GM19372 (cell line): ENCODE results near the gene ERVMER34-1.

Experiments used
- ATAC-seq: cut with Tn5 transposase; IDR thresholded peaks from one replicate; pipeline ENCODE4 v1.9.1; 2021; ENCODE audit warnings: mild to moderate bottlenecking, low read depth, moderate library complexity; ENCODE audit not compliant: unreplicated experiment

Gene ERVMER34-1

DNA sequence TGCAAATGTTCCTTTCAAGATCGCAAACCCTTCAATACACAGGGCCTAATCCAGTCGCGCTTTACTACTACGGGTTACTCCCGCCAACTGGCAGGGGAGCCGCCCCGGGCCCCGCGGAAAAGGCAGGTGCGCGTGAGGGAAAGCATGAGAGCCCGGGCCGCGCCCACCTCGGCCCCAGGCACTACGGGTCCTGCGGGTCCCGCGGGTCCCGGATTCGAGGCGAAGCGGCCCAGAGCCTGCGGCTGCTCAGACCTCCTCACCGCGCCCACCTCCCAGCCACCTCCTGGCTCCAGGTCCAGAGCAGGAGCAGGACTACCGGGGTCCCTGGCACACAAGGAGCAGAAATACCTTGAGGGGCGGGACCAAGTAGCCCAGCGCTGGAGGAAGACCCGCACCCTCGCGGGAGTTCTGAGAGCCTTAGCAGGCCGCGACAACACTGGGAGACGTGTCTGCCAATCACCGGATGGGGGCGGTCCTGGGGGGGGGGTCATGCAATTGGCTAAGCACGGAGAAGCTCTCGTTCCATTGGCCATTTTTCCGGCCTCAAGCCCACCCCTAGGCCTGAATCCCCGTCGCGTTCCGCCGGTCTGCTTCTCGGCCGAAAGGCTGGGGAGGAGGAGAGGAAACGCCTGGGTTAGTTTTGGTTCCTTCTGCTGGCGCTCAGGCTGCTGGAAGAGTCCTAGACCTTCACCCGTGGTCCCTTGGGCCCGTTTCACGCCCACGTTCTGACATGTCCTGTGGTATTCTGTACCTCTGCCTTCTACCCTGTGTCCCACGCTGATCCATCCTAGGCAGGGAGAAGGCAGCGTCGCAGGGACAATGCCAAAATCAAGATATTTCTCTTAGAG lies 29.0 kb downstream of the ERVMER34-1 start:
- ATAC-seq = peak; percentile 94

DNA sequence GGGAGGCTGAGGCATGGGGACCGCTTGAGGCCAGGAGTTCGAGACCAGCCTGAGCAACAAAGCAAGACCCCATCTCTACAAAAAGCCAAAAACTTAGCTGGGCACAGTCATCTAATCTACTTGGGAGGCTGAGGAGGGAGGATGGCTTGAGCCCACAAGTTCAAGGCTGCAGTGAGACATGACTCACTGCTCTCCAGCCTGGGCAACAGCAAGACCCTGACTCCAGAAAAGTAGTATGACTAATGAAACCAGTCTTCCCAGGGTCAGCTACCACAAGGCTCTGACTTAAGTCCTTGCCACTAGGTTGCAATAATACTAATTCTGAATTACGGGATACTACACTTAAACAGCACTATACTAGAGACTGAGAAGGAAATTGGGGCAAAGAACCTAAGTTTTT lies 33.1 kb downstream of the ERVMER34-1 start:
- no peak for ATAC-seq

DNA sequence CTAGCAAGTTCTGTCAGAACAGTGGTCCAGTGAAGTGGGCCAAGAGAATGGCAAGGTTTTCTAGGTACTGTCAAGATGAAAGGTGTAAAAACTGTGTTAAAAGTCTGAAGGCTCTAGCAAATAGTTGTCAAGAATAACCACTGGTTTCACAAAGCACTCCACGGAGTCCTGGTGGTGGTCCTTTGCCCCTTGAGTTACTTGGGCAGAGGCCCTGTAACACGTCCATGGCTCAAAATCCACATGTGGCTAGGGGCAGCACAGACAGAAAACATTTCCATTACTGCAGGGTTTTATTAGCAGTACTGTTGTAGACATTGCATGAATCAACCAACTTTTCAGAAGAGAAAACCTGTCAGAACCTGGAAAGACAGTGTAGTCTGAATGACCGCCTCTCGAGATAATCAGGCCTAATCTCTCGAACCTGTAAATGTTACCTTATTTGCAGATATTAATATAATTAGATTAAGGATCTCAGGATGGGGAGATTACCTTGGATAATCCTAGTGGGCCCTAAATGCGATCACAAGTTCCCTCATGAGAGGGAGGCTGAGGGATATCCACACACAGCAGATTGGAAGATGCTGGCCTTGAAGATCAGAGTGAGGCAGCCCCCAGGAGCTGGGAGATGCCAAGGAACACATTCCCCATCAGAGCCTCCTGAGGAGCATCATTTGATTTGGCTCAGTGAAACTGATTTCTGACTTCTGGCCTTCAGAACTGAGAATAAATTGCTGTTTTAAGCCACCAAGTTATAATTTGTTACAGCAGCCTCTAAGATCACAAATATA lies 34.7 kb downstream of the ERVMER34-1 start:
- ATAC-seq = no peak

DNA sequence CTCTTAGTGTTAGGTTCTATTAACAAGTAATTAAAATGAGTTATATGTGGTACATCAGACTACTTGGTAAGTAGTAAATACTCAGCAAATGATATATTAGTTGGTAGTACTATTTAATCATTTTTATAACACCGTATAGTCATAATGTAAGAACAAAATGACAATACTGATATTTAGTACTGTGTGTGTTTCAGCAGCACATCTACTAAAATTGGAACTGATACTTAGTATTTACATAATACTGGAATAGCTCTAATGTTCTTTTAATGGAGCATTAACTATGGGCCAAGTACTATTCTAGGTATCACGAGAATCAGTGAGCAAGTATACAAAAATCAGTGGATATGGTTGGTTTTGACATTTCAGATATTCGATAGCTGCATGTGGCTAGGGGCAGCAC lies 35.3 kb downstream of the ERVMER34-1 start:
- ATAC-seq = no peak

DNA sequence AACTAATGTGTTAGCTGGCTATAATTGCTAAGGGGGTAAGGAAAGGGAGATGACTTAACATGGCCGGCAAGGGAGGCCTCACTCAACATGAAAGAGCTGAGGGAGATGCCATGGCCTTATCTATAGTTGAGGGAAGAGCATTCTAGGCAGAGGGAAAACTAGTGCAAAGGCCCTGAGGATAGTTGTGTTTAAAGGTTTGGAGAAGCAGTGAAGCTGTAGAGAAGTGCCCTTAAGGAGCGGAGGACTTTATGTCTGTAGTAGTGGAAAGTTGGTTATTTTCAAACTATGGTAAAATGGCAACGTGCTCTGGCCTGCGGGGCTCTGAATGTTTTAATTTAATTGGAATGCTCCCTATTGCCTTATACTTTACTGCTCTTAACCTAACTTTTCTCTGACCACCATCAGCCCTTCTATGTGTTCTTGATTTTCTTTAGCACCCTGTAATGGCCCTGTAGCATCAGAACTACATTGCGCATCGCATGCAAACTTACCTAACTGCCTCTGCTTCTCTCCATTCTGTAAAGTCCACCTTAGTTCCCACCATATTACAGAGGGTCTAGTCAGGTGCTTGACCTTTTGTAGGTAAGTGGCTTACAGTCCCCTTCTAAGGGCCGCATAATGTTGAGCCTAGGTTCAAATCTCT lies 35.8 kb downstream of the ERVMER34-1 start:
- no peak for ATAC-seq

DNA sequence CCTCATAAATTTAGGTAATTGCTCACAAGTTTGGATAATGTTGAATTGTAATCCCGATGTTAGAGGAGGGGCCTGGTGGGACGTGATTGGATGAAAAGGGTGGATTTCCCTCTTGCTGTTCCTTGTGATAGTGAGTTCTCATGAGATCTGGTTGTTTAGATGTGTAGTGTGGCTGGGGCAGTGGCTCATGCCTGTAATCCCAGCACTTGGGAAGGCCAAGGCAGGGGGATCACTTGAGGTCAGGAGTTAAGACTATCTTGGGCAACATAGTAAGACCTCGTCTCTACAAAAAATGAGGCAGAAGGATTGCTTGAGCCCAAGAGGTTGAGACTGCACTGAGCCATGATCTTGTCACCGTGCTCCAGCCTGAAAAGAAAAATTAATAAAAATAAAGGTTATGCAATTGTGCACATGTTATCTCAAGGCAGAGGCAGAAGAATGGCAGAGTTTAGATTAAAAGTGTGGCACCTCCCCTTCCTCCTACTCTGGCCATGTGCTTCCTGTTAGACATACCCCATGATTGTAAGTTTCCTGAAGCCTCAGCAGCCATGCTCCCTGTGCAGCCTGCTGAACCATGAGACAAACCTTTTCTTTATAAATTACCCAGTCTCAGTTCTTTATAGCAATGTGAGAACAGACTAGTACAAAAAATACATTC lies 36.5 kb downstream of the ERVMER34-1 start:
- no peak for ATAC-seq

DNA sequence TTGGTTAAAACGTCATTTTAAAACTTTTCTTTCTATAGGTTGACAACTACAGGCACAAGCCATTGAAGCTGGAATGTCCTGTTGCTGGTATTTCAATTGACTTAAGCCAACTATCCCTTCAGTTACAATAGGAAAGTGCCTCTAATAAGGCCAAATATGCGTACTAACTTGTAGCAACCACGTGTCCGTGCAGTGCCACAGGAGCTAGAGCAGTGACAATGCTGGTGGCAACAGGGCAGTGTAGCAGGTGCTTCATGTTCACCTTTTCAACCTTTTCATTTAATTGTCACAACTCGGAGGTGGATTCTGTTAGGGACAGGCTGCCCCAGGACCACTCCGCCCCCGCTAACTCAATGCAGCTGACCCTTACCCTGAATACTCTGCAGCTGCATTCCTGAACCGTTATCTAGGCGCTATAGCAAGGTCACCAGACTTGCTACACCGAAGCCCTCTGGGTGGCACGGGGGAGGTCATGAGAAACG lies 37.7 kb downstream of the ERVMER34-1 start:
- no peak for ATAC-seq

DNA sequence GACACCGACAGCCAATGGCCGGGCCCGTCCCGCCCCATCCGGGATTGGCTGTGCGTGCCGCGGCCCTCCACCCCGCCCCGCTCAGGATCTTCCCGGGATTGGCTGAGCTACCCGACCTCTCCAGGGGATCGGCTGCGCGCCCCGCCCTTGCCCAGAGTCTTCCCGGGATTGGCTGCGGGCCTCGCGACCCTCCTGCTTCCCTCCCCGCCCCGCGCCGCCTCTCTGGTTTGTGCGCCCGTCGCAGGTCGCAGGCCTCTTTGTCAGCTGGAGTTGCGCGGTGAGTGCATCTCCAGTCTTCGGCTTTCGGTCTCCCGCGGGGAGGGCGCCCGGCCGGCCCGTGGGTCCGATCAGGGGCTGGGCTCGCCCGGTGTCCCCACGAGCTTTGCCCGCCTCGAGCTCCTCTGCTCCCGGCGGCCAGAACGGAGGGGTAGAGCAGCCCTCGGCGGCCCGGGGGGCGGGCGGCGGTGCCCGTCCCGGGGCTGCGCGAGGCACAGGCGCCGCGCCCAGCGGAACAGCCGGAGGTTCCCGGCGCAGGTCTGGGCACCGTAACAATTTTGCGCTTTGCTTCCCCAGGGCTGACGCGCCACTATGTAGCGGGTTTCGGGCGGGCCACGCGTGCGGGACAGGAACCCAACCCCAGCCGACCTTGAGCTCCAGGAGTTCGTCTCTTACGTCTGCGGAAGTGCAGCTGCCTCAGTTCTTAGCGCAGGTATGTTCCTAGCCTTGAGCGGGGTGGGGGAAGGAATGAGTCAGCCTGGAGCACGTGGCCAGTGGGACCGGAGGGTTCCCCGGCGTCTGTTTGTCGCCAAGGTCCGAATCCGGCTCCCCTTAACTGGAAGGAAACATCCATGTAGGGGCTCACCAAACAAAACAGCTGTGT lies 38.7 kb downstream of the ERVMER34-1 start:
- ATAC-seq = peak; percentile 92

DNA sequence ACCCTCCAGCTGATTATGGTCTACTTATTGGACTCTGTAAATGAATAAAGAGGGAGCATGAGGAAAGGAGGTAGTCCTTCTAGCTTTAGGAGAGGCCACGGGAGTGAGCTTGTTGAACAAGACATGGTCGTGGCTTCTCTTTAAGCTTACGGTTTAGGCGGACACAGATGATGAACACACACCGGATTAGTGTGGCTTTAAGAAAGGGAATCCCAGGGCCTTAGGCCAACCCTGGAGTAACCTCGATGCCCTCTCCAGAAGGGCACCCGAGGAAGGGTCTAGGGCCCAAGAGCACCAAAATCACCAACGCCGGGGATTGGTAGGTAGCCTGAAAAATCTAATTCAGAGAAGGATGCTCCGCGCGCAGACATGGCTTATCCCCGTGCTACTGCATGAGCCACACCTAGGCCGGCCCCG lies 39.4 kb downstream of the ERVMER34-1 start:
- ATAC-seq = peak; percentile 9

DNA sequence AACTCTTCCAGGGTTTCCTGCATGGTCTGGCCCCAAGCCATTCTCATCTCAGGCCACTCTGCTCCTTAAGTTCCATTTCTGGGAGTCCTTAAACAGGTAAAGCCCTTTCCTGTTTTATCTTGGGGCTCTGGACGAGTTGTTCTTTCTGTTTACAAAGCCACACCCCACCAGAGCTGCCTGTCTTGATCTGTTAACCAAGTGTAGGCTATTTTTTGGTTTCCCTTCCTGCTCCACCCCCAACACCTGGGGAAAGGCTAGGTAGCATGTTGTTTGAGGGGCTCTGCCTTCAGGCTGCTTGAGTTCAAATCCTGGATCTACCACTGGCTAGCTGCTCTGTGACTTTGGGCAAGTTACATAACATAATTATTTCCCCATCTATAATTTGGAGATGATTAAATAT lies 40.0 kb downstream of the ERVMER34-1 start:
- ATAC-seq = no peak

DNA sequence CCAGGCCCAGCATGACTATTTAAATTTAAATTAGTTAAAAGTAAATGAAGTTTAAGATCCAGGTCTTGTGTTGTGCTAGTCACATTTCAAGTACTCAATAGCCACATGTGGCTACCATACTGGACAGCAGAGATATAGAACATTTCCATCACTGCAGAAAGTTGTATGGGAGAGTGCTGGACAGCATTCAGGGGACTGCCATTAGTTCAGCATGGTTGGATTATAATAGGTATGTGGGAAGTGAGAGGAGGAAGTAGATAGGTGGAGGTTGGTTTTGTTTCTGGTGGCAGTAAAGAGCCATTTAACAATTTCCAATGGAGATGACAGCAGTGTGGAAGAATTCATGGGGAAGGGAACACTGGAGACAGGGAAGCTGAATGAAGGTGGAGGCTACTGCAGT lies 42.1 kb downstream of the ERVMER34-1 start:
- no peak for ATAC-seq

DNA sequence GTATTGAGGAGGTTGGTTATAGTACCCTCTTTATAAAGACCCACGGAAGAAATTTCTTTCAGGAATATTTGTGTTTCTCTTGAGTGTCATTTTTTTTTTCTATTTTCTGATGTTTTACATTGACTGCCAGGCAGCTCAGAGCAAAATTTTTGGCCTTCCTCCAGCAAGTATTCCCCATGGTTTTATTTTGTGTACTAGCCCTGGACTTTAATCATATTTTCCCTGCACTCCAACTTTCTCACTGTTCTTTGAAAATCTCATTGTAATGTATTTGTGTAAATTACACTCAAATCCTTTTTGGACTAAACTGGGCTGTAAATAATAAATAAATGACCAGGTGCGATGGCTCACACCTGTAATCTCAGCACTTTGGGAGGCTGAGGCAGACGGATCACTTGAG lies 46.6 kb downstream of the ERVMER34-1 start:
- no peak for ATAC-seq

DNA sequence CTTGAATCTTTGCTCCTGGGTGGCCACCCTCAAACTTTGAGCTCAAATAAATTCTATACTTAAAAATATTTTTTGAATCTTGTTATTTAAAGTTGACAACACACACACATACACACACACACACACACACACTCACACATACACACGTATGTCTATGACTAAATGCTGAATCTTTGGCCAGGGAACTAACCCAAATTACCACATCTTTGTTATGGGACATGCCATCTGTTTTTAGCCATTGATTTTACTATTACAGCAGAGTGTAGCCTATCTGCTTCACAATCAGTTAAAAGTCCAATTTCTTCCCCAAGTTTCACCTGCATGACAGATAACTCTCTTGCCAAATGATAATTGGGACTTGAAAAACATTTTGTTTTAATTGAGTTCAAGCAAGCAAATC lies 47.1 kb downstream of the ERVMER34-1 start:
- no peak for ATAC-seq

DNA sequence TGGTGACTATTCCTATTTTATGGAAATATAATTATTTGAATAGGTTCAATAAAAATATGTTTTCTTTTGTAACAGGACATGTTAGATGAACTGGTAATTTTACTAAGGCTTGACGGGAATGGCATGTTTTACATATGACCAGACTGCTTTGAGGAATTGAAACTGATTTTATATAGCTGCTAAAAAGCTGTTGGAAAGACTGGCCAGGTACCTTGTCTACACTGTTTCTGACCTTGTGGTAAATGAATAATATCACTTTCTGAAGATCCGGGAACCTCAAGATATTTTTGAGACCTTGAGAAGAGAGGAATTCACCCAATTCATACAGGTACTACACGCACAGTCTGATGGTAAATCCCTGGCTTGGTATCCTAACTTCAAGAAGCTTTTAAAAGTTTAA lies 50.0 kb downstream of the ERVMER34-1 start:
- ATAC-seq = peak; percentile 95

DNA sequence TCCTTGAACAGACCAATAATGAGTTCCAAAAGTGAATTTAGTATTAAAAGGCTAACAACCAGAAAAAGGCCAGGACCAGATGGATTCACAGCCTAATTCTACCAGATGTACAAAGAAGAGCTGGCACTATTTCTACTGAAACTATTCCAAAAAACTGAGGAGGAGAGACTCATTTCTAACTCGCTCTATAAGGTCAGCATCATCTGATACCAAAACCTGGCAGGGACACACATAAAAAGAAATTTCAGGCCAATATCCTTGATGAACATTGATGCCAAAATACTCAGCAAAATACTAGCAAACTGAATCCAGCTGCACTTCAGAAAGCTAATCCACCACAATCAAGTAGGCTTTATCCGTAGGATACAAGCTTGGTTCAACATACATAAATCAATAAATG lies 56.3 kb downstream of the ERVMER34-1 start:
- no peak for ATAC-seq

DNA sequence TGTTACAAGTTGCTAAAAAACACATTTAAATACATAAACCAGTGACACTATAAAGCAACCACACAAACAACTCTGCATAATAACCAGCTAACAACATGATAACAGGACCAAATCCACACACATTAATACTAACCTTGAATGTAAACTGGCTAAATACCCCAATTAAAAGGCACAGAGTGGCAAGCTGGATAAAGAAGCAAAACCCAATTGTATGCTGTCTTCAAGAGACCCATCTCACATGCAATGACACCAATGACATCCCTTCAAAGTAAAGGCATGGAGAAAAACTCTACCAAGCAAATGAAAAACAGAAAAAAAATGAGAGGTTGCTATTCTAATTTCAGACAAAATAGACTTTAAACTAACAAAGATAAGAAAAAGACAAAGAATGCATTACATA lies 57.7 kb downstream of the ERVMER34-1 start:
- ATAC-seq = no peak
